Nephron progenitor cell (in vitro differentiated cells): ENCODE data around the gene ALX4.
A peak's percentile ranks its signal among the peaks of the same experiment; 100 is the strongest.

Experiments
- DNase-seq: peaks from one replicate; pipeline ENCODE4 v3.0.0; 2021
- H3K27ac Mint-ChIP-seq: 2 replicates; pipeline ENCODE4 v1.8.0; 2021; ENCODE audit warnings: mild to moderate bottlenecking, moderate library complexity, mixed read lengths
- H3K27me3 Mint-ChIP-seq: 2 replicates; pipeline ENCODE4 v1.8.0; 2021; ENCODE audit warnings: mild to moderate bottlenecking, low read depth, mixed read lengths; ENCODE audit not compliant: poor library complexity
- H3K36me3 Mint-ChIP-seq: 2 replicates; pipeline ENCODE4 v1.8.0; 2021; ENCODE audit warnings: low read depth, mixed read lengths
- H3K4me1 Mint-ChIP-seq: 2 replicates; pipeline ENCODE4 v1.8.0; 2021; ENCODE audit warnings: mixed read lengths
- H3K4me3 Mint-ChIP-seq: 2 replicates; pipeline ENCODE4 v1.8.0; 2021; ENCODE audit warnings: mild to moderate bottlenecking, moderate library complexity, mixed read lengths
- H3K9me3 Mint-ChIP-seq: 2 replicates; pipeline ENCODE4 v1.8.0; 2021; ENCODE audit warnings: mild to moderate bottlenecking, moderate library complexity, mixed read lengths
- TF ChIP-seq, protein P1 (sequence below): fragments of 200-600 bp; sonication (generic); IDR thresholded peaks from 2 replicates; pipeline ENCODE4 v1.5.0; 2021; ENCODE audit warnings: antibody characterized with exemption

ALX4 gene

DNA sequence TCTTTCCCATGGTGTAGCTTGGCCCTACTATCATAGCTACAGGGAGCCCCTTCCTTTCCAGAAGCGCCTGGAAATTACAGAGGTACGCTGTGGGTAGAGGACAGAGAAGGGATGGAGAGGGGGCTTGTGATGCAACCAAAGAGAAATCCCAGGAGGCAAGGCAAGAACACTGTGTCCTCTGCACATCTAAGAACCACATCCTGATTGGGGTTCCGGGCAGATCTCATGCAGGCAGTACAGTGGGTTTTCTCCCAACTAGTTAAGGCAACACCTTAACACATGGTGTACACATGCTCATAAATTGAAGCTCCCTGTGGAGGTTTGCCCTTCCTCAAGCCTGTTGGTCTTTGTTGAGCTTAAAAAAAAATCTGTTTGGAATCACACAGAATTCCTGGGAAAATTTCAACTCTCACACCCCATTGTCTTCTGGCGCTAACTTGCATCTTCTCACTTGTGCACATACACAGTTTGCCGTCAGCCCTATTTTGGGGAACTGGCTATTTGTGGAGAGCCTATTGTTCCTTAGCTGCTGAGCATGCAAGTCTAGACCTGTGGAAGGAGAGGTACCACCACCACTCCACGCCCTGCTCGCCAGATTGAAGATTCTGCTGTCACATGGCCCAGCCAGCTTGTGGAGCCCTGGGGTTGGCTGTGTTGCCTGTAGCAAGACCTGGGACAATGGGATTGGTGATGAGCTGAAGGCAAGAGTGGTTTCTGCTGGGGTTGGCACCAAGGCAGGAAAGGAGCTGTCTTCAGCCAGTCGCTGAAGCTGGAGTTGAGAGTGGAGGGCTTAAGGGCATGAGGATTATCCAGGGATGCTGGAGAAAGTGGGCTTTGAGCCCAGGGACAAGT is 52.4 kb downstream of the ALX4 start:
- TF ChIP-seq, protein P1, sequence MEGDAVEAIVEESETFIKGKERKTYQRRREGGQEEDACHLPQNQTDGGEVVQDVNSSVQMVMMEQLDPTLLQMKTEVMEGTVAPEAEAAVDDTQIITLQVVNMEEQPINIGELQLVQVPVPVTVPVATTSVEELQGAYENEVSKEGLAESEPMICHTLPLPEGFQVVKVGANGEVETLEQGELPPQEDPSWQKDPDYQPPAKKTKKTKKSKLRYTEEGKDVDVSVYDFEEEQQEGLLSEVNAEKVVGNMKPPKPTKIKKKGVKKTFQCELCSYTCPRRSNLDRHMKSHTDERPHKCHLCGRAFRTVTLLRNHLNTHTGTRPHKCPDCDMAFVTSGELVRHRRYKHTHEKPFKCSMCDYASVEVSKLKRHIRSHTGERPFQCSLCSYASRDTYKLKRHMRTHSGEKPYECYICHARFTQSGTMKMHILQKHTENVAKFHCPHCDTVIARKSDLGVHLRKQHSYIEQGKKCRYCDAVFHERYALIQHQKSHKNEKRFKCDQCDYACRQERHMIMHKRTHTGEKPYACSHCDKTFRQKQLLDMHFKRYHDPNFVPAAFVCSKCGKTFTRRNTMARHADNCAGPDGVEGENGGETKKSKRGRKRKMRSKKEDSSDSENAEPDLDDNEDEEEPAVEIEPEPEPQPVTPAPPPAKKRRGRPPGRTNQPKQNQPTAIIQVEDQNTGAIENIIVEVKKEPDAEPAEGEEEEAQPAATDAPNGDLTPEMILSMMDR = no peak
- Mint-ChIP-seq H3K4me1 (peaks cover 3% of the 10 kb centered on the region), H3K36me3 (peaks cover 29% of the 10 kb centered on the region), H3K4me3 (no peak overlapping the region), H3K27ac (no peak overlapping the region), H3K27me3 (peaks cover 22% of the 10 kb centered on the region), H3K9me3 (peaks cover 17% of the 10 kb centered on the region)
- no peak for DNase-seq

DNA sequence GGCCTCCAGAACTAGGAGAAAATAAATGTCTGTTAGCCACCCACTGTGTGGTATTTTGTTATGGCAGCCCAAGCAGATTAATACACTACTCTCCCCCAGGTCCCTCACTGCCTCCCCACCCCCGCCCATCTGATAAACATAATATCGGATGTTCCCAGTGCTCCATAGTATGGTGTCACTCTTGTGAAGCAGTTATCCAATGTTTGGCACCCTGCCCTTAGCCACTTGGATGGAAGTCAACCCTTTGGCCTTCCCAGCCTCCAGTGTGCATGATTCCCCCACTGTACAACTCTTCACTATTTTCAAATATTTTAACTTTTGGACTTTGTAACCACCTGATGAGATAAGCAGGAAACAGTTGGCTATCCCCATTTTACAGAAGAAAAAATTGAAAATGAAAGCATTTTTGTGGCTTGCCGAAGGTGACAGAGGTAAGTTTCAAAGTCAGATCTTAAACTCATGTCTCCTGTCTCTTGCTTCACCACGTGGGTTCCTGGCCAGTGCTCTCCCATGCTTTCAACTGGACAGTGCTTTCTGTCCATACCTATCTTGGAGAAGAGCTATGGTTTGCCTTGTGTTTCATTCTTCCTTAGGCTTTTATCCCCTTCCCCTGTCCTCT is 53.2 kb downstream of the ALX4 start:
- TF ChIP-seq, protein P1 = no peak
- peaks cover 3% of the 10 kb centered on the region for H3K4me1 Mint-ChIP-seq

DNA sequence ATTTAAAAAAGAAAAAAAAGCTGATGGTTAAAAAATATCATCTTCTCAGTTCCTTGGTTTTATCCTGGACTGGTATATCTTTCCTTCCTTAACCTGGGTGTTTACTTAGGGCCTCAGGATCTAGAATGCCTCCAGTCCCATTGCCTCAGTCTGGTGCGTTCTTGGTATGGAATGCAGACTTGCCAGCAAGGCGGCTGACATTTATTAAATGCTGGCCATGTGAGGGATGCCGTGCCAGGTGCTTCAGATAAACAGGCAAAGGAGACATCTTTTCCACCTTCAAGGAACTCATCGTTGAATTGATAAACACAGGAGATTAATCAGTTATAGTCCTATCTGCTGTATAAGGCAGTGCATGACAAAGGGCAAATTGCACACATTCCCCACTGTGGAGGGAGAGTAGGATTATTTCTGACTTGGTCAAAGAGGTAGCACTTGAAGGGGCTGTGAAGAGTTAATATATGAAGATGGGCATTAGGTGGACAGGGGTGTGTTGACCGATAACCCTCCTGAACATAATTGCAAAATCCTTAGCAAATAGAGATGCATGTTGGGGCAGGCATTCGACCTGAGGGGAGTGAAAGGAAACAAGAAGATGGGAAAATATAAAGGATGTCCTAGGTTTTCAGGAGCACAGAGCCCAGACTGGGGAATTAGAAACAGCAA is 54.4 kb downstream of the ALX4 start:
- H3K4me3 Mint-ChIP-seq = no peak overlapping the region
- no peaks in the 10 kb centered on the region for H3K4me1 Mint-ChIP-seq
- H3K36me3 Mint-ChIP-seq = peaks cover 49% of the 10 kb centered on the region
- no peak for DNase-seq
- H3K27me3 Mint-ChIP-seq = peaks cover 23% of the 10 kb centered on the region
- H3K27ac Mint-ChIP-seq = peak overlapping the region; percentile 52
- H3K9me3 Mint-ChIP-seq = peaks cover 34% of the 10 kb centered on the region
- TF ChIP-seq, protein P1 = no peak

More for the DNA sequence above, 53.2 kb downstream of the ALX4 start:
- Mint-ChIP-seq H3K27me3 (peaks cover 23% of the 10 kb centered on the region), H3K36me3 (peaks cover 37% of the 10 kb centered on the region), H3K9me3 (peaks cover 25% of the 10 kb centered on the region), H3K4me3 (no peak overlapping the region), H3K27ac (no peak overlapping the region)
- no peak for DNase-seq

DNA sequence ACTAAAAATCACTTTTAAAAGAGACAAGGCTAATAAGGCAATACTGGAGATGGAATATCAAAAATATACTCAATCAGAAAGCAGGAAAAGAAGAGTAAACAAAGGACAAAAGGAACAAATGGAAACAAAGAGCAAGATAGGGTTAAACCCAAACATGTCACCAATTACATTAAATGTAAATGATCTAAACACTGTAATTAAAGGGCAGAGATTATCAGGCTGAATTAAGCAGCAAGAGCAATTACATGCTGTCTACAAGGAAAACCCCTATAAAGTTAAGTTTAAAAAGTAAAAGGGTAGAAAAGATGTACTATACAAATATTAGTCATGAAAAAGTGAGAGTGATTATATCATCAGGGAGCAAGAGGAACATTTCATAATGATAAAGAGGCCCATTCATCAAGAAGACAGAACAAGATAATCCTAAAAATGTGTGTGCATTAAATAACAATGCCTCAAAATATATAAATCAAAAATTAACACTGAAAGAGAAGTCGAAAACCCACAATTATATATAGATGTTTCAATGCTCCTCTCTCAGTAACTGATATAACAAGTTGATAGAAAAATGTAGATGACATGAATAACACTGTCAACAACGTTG is 56.8 kb downstream of the ALX4 start:
- H3K36me3 Mint-ChIP-seq = peaks cover 67% of the 10 kb centered on the region
- TF ChIP-seq, protein P1 = no peak
- no peaks in the 10 kb centered on the region for H3K4me1 Mint-ChIP-seq
- DNase-seq = no peak
- no peak overlapping the region for H3K27ac Mint-ChIP-seq
- peaks cover 13% of the 10 kb centered on the region for H3K27me3 Mint-ChIP-seq
- H3K9me3 Mint-ChIP-seq = peaks cover 34% of the 10 kb centered on the region
- H3K4me3 Mint-ChIP-seq = no peak overlapping the region

DNA sequence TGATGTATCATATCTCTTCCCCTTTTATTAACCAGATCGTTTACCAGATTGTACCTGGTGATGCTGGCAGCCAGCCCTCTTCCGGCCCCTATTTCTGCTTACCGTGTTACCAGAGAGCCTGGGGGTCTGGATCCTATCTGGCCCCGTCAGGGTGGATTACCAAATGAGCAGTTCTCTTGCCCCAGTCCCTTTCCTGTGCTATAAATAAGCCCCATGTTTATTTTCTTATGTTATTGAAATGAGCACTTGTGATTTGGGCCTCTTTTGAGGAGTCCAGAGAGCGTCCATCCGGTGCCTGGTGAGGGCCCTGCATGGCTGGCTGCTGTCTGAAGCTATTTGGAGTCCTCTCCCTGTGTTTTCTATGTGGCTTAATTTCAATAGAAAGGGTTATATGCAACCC is 59.5 kb downstream of the ALX4 start:
- TF ChIP-seq, protein P1 = no peak
- Mint-ChIP-seq H3K4me1 (no peaks in the 10 kb centered on the region), H3K27me3 (peaks cover 11% of the 10 kb centered on the region), H3K27ac (no peak overlapping the region), H3K36me3 (peaks cover 71% of the 10 kb centered on the region), H3K9me3 (peaks cover 34% of the 10 kb centered on the region), H3K4me3 (no peak overlapping the region)
- DNase-seq = no peak
